ENCODE data around the gene RNF39. TPM values are rescaled to one million over a fixed set of nuclear protein-coding genes. Genes with fewer than 3 reads are reported as not detected.
"Not testable (repeated sequence)": the region's sequence is repeated elsewhere in the genome, so short reads cannot be mapped to it uniquely, and the experiment has no call there.

The RNF39 gene, protein sequence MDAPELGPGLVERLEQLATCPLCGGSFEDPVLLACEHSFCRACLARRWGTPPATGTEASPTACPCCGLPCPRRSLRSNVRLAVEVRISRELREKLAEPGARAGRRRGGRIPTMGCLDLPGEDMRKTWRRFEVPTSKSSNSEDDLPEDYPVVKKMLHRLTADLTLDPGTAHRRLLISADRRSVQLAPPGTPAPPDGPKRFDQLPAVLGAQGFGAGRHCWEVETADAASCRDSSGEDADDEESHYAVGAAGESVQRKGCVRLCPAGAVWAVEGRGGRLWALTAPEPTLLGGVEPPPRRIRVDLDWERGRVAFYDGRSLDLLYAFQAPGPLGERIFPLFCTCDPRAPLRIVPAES
- 1 to 10 TPM in 2 of 10 donors, under 1 TPM in 8; 0.43 to 1.4 (median 0.58) TPM for polyA plus RNA-seq (ENCODE audit: insufficient read length in 10 of 10)
- long read RNA-seq, donor 1 = 0 reads
- long read RNA-seq, donor 2, partial matches to known transcripts = 44 of 58 reads
- long read RNA-seq, donor 2, other reads (novel, unspliced or antisense) = 14 of 58 reads
- long read RNA-seq, donor 3 = 0 reads
- long read RNA-seq, donor 4, partial matches to known transcripts = 12 of 39 reads
- long read RNA-seq, donor 4, other reads (novel, unspliced or antisense) = 27 of 39 reads
- long read RNA-seq, donor 5, partial matches to known transcripts = 47 of 68 reads
- long read RNA-seq, donor 5, other reads (novel, unspliced or antisense) = 21 of 68 reads
- long read RNA-seq, donor 6 = 0 reads
- long read RNA-seq, donor 7 = 0 reads
- long read RNA-seq, donor 8 = 0 reads
- long read RNA-seq, donor 9 = 0 reads

DNA sequence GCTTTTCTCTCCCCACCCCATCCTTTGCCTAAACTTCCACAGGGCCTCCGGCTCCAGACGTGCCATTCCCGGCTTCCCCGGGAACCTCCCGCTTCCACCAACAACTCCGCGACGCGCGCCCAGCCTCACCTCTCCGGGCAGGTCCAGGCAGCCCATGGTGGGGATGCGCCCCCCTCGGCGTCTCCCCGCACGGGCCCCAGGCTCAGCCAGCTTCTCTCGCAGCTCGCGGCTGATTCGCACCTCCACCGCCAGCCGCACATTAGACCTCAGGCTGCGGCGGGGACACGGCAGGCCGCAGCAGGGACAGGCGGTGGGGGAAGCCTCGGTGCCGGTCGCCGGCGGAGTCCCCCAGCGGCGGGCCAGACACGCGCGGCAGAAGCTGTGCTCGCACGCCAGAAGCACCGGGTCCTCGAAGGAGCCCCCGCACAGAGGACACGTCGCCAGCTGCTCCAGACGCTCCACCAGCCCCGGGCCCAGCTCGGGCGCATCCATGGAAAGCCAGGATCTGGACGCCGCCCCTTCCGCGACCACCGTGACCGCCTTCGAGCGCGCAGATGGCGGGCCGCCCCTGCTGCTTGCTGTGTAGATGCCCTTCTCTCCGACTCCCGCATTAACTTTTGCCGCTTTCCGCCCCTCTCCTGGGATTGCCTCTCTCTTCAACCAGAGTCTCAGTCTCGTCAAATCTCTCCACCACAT is at the start of gene RNF39:
Gene RNF39, minus strand, starts transcription at position 676 of the 696 bp plus-strand sequence. Its CDS starts 184 bp downstream, at position 492.
- DNase-seq = peak in 1 of 3 donors; percentile 25

GRCh38 chr6:30122515-30122914 is 46.9 kb upstream of the RNF39 start:
- no peak for DNase-seq

- no peak for DNase-seq
Observed at GRCh38 chr6:30121446-30122366, 46.1 kb upstream of the RNF39 start.

DNA sequence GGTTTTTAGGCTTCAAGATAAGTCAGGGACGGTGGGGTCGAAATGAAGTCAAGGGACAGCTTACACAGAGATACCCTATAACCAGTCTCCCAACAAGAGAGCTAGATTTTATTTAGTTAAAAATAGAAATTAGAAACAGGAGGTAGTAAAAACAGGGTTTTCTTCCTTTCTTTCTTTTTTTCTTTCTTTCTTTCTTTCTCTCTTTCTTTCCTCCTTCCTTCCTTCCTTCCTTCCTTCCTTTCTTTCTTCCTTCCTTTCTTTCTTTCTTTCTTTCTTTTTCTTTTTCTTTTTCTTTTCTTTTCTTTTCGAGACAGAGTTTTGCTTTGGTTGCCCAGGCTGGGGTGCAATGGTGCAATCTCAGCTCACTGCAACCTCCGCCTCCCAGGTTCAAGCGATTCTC is 43.1 kb upstream of the RNF39 start:
- DNase-seq = not testable (repeated sequence)

DNA sequence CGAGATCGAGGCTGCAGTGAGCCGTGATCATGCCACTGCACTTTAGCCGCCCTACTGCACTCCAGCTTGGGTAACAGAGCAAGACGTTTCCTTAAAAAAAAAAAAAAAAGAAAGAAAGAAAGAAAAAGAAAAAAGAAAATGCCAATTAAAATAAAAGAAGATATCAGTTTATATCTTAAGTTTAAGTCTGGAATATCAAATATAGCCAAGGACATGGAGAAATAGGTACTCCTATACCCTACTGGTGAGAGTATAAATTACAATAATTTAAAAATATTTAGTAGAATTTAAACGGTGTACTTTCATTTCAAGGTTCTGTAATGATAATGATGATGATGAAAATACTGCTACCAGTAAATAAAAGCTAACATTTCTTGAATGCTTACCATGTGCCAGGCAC is 41.2 kb upstream of the RNF39 start:
- DNase-seq = no peak

DNA sequence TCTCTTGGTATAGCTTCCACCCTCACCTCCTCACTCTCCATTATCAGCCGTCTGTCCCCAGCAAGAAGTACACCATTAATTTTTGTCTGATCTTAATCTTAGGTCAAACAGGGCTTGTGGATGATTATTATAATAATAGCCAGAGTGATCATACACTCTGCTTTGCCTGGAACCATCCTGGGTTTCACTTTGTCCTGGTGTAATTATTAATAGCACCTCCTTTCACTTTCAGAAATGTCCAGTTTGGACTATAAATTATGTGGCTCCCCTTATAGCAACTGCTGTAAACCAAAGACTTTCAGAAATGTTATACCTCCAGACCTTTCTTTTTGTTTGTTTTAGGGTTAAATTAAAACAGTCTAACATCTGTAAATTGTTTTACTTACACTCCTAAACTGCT is 38.3 kb upstream of the RNF39 start:
- DNase-seq = no peak

DNA sequence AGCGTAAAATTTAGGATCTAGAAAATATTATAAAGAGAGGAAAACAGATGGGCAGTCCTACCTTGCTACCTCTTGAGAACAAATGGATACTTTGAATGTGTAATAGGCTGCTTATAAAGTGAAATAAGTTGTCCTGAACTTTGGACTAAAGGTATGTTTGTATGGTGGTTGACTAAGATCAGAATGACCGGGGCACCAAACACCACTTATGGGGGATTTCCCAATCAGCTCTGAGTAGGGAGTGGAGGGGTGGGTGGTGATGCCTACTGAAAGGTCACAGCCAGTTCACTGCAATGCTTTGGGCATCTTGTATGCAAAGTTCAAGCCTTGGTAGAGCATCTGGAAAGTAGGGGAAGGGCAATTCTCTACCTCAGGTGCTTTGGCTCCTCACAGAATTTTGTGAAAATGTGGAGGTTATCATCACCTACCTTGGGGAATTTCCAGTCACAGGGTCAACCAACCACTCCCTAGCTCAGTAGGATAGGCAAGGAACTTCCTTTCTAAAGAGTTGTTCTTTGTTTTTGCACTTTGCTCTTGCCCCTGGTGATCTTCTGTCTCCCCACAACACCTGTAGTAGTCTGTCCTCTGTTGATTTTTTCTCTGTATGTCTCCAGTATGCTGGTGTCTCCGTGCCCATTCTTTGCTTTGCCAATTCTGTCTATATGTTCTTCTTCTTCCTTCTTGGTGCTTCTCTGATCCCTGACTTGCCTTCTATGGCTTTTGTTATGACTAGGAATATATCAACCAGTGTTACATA is 37.6 kb upstream of the RNF39 start, which contains the start of gene TRIM31:
Gene TRIM31, minus strand, starts transcription at position 88 of the 757 bp plus-strand sequence. CDS start 285 bp downstream, outside the sequence.
- DNase-seq = no peak

DNA sequence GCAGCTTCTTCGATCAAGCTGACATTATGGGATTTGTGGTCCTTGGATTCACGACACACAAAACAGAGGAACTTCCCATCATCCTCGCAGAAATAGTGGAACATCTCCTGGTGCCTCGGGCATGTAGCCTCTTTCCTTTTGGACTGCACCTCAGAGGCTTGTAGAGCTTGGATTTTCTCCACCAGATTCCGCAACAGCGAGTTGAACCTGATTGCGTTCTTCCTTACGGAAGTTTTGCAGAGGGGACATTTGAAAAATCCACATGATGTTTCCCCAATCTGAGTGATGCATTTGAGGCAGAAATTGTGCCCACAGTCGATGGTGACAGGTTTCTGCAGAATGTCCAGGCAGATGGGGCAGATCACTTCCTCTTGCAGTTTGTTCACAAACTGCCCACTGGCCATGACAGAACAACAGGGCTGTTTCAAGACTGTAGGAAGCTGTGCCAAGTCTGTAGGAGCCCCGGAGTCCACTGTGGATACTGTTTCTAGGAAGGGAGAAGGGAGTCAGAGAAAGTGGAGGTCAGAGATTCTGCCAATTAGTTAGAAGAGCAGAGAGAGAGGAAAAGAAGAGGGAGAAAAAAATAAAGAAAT is 36.9 kb upstream of the RNF39 start:
- DNase-seq = no peak

DNA sequence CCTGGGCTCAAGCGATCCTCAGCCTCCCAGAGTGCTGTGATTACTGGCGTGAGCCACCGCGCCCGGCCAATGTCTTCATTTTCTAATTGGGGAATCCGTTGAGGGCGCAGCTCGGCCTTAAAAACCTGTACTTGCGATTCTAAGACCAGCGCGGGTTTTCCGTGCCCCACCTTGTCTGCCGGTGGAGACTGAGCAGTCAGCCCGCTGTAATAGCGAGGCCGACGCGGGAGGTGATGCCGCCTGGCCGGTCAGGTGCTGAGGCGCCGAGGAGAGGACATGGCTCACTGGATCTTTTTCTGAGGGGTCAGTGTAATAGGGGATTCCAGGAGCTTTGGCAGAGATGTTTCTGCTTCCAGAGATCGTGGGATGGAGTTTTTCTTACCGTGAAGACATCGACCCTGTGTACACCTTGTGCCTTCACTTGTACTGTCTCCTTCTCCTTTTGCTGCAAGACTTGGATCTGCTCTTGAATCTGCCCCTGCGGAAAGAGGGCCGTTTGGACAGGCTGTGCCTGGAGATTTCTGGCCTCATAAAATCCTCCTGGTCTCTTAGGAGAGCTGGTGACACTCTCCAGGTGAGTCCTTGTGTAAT is 35.8 kb upstream of the RNF39 start:
- no peak for DNase-seq

GRCh38 chr6:30104661-30105060 is 29.1 kb upstream of the RNF39 start:
- DNase-seq = no peak

DNA sequence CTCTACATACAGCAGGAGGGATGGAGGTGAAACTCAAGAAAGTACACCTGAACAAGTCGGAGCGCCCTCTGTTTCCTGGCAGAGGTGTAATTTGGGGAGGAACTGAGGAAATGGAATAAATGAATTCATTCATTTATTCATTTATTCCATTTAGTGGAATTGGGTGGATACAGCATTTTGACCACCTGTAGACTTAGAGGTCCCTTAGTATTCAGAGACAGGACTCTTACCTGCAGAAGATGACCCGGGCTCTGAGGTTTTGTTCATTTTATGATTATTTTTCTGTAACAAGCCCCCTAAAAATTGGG is 28.3 kb upstream of the RNF39 start:
- DNase-seq = no peak

DNA sequence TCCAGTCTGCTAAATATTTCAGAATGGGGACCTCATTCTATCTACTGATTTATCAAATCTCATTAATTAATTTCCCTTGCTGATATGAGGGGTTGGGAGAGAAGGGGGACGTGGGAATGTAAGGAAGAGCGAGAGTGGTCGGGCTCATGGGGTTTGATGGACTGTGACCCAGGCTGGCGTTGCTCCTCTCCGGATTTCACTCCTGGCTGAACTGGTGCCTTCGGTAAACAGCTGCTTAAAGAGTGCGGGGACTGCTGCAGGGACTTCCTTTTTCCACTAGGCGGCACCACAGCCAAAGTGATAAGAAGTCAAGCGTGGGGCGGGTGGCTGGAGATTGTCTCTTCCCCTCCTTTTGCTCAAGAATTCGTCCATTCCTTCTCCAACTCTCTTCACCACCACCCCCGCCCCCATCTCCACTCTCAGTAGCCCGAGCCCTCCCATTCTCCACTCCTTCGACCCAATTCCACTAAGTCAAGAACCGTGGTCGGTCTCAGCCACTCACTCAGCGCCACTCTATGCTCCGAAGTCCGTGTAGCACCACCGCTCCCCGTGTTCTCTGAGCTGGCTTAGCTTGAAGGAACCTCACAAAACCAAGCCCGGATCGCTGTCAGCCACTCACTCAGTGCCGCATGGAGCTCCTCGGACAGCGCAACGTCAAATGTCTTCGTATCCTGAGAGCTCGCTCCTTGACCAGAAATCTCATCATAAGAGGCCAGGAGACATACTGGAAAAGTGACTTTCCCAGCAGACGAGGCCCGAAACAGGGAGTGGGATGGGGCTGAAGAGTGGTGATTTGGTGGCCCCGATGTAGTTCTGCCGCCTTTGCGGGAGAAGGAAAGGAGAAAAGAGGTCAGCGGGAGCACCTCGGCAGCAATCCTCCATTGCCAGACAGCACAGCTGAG is 27.7 kb upstream of the RNF39 start:
- peak; percentile 85 to 91 (median 86) for DNase-seq

- DNase-seq = no peak
Observed at GRCh38 chr6:30102414-30102969, 26.9 kb upstream of the RNF39 start.

DNA sequence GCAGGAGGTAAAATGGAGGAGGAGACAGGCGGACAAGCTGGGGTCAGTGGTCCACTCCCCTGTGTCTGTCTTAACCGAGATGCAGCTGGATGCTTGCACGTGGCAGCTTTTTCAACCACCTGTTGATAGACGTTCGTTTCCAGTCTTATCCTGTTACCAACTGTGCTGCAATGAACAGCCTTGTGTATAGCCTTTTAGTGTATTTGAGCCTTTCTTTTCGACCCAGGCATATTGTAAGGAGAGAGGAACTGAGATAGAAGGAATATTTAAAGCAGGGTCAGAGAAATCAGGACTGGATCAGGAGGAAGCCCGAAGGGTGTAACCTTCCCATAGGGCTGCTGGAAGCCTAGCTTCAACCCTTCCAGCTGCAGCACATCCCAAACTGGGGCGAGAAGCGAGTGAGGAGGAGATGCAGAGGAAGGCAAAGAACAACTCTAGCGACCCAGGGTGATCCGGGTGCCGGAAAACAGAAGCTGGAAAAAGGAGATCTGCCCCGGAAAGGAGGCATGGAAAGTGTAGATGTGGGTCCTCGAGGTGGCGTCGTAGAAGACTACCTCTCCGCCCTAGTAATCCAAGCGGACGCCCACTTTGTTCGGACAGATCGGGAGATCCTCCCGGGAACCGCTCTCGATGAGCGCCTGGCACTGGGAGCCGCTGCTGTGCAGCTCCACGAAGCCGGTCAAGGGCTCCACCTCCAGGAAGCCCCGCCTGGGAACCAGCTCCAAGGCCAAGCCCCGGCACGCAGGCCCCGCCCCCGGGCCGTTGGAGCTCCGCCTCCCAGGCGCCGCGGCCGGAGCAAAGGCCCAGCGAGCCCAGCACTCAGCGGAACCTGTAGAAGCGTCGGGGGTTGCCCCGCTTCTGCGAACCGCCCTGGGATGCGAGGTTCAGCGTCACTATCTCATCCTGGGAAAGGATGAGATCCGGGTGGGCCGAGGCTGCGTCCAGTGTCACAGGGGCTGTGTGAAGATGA is 26.2 kb upstream of the RNF39 start:
- DNase-seq = peak; percentile 70 to 88 (median 82)

GRCh38 chr6:30100585-30101443 is 25.2 kb upstream of the RNF39 start:
- DNase-seq = peak in 1 of 3 donors; percentile 24

GRCh38 chr6:30100154-30100553 is 24.6 kb upstream of the RNF39 start:
- DNase-seq = no peak
